Measurements from ENCODE around the gene PRKCA.

PRKCA gene

DNA sequence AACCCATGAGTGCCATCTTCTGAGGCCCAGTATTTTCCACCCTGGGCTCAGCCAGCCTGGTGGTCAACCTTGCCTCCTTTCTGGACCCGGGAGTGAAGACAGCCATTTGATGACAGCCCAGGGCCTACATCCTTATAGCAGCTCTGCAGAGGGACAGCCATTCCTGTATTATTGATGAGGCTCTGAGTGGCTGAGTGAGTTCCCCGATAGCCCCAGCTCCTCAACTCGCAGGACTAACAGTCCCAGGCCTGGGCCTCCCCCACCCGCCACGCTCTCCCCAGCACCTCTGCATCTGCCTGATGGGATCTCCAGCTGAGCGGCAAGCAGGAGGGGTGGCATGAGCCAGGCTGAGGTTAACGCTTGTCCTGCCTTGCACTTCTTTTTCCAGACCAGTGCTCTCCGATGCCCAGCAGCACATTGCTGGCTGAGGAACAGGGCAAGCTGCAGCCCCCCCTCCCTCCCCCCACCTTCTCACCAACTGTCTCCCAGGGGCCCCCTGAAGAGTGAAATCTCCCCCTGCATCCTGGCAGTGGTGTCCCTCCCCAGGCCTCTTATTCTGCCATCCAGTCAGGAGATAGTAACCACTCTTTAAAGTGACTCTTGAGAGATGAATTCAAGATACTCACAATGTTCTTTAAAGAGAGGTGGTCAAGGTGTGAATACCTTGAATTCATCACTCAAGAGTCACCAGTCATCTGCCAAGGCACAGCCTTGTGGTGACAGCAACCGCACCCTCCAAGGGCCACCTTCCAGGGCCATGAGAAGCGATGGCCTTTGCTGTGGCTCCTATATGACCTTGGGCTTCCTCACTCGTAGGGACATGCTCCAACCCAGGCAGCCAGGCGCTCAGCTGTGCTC is 556.0 kb downstream of the PRKCA start:
- no peak for DNase-seq

DNA sequence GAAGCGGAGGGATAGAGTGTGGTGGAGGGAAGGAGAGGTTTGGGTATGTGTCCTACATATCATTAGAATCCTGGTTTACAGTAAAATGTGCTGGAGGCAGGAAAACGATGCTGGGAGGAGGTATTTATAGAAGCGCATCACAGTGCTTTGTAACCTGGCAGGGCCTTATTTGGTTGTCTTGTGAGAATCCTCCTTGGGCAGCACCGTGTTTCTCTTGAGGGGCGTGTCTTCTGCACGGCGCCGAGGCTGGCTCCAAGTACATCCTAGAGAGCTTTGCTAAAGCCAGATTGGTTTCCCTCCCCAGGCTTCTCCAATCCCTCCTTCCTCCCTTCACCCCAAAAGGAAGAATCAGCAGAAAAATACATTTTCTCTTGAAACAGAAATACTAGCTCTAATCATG is 556.9 kb downstream of the PRKCA start:
- no peak for DNase-seq

DNA sequence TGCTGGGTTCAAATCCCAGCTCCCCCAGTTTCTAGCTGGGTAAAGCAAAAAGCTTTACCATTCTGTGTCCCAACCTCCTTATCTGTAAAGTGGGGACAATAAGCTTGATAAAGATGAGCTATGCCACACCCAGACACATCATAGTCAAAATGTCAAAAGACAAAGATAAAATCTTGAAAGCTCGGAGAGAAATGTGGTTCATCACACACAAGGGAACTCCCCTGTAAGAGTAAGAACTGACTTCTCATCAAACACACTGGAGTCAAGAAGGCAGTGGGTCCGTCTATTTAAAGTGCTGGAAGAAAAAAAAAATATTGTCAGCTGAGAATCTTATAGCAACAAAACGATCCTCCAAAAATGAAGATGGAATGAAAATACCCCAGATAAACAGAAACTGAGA is 557.8 kb downstream of the PRKCA start:
- DNase-seq, result no peak

Measured in activated CD4-positive, CD25-positive, alpha-beta regulatory T cell (primary cell).